ENCODE results near the gene SSH2. TPM values are rescaled to one million over a fixed set of nuclear protein-coding genes. Genes with fewer than 3 reads are reported as not detected.
"Not testable (repeated sequence)": the region's sequence is repeated elsewhere in the genome, so short reads cannot be mapped to it uniquely, and the experiment has no call there.

SSH2 gene
- total RNA-seq, 1 donor from 2014 or later, result 12.6 TPM

DNA sequence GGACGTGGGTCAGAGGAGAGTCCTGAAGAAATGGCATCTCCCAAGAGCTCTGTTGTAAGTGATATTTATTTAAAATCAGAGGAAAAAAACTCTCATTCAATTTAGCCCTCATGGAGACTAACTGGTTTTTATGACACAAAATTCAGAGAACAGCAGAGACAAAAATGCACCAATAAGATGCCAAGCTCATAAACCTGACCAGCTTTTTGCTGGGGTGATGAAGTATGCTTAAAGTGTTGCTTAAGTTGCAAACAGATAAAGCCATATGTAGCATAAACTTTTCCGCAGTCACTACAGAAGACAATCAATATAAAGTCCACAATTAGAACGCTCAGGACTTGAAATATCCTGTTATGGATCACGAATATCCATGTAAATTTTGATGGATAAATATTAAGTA, 183.4 kb downstream of the SSH2 start:
- no peak for DNase-seq (ENCODE audit: low read depth in 2 of 2)

DNA sequence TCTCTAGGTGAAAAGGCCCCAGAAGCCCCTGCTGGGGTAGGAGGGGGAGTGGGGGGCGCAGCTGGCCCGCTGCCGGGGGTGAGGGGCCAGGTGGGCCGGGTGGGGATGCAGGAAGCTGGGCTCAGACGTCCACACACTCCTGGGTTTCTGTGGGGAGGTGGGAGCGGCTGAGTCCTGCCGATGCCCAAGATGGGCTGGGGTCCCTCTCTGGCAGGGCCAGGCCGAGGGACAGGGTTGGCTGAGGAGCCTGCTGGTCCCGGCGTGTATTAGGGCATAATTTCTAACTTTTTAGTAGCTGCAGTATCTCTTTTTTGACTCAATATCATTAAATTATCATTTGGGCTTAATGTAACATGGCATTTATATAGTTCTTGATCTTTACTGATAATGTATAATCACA, 185.9 kb downstream of the SSH2 start:
- no peak for DNase-seq (ENCODE audit: low read depth in 2 of 2)

DNA sequence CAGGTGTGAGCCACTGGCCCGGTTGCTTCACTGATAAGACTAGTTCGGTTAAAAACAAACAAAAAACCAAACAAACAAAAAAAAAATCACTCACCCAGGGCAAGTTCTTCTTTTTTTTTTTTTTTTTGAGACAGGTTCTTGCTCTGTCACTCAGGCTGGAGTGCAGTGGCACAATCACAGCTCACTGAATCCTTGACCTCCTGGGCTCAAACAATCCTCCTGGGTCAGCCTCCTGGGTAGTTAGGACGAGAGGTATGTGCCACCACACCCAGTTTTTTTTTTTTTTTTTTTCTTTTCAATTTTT, 187.9 kb downstream of the SSH2 start:
- DNase-seq (ENCODE audit: low read depth in 2 of 2), result no peak

DNA sequence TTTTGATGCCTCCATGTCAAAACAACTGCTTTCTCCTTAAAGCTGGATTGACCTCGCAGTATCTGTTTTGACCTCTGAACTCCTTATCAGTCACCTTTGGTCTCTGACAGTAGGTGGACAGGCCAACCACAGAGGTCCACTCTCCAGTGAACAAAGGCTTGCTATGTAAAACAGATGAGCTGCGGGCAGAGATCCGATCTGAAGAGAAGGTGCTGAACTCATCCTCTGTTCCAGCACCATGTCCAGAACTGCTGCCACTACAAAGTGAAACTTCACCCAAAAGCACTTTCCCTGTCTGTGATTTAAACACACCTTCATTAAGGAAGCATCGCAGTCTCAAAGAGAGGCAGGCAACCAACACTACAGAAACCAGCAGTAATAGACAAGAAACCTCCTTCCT, 190.0 kb downstream of the SSH2 start:
- DNase-seq (ENCODE audit: low read depth in 2 of 2), result peak in 1 of 2 donors; percentile 22

DNA sequence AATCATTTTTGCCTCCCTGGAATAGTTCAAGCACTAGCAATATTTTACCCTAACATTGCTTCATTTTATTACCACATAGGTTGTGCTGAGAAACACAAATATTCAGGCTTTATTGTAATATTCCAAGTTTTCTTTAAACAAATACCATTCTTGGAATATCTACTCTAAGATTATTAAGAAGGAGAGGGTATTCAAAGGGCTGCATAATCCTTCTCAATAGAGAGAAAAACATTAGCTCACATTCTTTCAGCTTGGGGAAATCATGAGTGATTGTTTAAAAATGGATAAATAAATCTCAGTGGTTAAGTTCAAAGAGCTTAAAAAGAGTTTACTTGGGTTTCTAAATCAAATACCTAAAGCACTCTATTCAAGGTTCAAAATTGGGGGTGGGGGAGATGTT, 195.4 kb downstream of the SSH2 start:
- DNase-seq (ENCODE audit: low read depth in 2 of 2), result no peak

DNA sequence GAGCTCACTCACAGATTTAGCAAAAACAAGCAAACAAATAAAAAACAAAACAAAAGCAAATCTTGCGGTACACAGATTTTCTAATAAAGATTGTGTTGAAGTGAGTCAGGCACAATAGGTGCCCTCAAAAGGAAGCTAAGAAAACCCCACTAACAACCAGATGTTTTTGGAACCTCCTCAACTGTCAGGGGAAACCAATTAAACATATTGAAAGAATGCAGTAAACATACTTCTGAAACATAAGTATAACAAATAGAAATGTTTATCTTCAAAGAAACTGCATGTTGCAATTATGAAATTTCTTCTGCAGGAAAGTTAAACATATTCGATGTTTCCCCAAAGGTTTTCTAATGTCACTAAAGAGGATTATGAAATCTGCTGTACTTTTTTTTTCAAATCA, 196.9 kb downstream of the SSH2 start:
- DNase-seq (ENCODE audit: low read depth in 2 of 2), result no peak

DNA sequence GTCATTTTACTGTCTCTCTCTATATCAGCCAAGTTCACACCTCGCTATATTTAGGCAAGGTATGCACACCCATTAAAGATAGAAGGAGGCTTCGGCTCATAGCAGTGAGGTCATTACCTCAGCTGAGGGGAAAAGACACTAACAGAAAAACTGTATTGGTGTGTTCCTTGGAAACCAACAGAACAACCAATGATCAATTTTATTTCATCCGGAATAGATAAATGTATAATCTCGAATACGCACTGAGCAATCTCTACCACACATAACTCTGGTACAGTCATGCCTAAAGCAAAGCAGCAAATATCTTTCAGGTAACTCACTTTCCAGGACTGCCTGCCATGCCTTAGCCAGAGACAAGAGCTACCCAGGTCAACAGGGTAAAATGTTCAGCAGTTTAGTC, 197.4 kb downstream of the SSH2 start:
- DNase-seq (ENCODE audit: low read depth in 2 of 2), result no peak

DNA sequence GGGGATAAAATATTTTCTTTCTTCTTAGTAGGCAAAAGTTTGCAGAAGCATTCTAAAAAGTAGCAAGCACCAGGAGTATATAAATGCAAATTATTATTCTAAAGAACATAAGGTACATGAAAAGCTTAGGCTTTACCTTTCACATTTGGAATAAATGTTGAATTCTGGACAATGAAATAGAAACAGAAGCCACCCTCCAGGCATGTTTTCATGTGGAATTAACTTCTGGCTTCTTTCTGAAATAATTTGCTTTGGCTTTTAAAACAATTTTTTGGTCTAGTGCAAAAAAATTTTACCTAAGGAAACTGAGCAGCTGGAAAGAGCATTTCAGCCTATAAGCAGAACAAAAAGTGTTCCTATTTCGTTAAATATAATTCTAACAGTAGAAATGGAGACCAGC, 197.8 kb downstream of the SSH2 start:
- no peak for DNase-seq (ENCODE audit: low read depth in 2 of 2)

DNA sequence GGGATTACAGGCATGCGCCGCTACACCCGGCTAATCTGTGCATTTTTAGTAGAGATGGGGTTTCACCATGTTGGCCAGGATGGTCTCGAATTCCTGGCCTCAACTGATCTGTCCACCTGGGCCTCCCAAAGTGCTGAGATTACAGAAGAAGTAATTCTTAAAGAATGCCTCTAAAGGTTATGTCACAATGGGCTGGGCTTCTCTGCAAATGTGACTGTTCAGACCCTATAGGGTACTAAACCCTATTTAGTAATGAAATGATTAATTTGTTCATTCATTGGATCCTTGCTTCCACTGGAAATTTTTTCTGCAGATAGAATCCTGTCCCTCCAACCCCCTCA, 198.5 kb downstream of the SSH2 start:
- no peak for DNase-seq (ENCODE audit: low read depth in 2 of 2)

DNA sequence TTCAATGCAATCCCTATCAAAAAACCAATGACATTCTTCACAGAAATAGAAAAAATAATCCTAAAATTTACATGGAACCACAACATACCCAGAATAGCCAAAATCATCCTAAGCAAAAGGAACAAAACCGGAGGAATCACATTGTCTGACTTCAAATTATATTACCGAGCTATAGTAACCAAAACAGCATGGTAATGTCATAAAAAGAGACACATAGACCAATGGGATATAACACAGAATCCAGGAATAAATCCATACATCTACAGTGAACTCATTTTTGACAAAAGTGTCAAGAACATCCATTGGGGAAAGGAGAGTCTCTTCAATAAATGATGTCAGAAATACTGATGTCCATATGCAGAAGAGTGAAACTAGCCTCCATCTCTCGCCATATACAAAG, 201.5 kb downstream of the SSH2 start:
- no peak for DNase-seq (ENCODE audit: low read depth in 2 of 2)

DNA sequence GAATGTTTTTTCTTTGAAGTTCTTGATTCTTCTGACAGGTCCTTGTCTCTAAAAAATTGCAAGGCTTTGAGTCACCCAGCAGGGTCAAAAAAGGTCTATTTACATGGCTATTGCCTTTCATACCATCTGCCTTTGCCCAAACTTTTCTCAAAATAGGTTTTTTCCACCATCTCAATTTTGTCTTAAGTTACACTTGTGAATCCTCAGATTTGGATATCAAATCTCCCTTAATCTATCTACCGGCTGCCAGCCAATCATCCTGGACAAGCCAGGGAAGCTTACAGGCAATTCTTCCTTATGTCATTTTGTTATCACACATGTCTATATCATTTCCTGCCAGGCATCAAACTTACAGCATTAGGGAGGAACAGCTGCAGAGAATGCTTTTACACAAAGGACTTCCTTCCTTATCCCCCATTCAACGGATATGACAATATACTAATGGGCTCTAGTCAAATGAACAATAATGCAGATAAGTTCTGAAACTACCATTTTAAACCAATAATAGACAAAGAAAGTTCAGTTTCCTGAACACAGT, 203.2 kb downstream of the SSH2 start:
- DNase-seq (ENCODE audit: low read depth in 2 of 2), result peak; percentile 97

DNA sequence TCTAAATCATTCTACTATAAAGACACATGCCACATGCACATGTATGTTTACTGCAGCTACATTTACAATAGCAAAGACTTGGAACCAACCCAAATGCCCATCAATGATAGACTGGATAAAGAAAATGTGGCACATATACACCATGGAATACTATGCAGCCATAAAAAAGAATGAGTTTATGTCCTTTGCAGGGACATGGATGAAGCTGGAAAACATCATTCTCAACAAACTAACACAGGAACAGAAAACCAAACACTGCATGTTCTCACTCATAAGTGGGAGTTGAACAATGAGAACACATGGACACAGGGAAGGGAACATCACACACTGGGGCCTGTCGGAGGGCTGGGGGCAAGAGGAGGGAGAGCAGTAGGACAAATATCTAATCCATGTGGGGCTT, 204.6 kb downstream of the SSH2 start:
- DNase-seq (ENCODE audit: low read depth in 2 of 2), result not testable (repeated sequence)

DNA sequence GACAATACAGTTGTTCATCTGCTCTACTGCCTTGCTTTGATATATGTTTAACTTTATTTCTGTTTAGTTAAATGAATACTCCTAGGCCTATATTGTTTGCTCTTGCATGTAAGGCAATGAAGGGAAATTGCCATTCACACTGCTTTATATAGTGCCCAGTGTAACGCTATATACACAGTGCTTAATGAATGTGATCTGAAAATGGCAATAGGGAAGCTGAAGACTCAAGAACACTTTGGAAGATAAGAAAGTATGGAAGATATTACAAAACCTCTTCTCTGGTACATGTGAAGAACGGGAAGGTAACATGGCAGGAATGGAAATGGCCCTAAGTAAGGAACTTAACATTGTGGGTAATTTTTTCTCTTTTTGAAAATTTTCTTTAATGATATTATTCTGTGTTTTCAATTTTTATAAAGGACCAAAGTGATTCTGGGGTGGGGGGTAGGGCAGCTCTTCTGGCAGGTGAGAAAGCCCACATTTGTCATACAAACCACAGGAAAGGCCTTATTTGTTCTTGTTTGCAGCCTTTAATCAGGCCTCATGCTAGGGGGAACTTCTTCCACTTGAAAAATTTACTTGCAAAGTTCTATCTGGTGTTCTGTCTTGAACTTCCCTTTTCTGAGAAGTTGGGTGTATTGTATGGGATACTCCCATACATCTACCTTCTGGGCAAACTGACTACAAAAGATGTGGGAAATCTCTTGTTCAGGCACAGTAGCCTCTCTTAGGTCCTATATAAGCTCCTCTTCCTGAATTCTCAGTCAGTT, 206.6 kb downstream of the SSH2 start:
- no peak for DNase-seq (ENCODE audit: low read depth in 2 of 2)

DNA sequence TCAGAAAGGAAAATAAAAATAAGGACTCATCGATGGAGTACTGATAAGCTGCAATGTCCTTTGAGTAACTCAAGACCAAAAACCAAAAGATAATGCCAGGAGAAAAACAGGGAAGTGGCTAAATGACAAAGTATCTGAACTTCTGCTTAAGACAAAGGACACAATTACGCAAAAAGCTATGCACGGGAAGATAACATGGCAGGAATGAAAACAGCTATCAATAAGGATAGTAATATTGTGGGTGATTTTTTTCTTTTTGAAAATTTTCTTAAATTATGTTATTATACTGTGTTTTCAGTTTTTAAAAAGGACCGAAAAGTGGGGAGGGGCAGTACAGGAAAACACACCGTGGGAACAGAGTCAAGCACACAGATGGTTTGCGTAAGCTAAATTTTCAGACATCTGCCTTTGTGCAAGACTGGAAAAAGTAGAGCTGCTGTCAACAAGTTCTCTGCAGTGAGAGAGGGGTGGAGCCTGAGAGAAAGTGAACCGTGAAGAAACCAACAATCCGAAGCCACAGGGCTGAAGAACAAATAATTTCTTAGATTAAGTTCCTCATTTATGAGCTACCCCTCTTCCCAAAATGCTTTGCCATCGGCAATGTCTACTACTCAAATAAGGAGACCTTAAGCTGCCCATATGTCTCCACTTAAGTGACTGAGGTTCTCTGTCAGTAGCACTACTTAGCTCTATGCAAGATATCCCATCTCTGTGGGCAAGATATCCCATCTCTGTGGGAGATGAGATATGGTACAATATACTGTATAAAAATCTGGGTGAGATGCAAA, 207.4 kb downstream of the SSH2 start:
- peak in 1 of 2 donors; percentile 82 for DNase-seq (ENCODE audit: low read depth in 2 of 2)

DNA sequence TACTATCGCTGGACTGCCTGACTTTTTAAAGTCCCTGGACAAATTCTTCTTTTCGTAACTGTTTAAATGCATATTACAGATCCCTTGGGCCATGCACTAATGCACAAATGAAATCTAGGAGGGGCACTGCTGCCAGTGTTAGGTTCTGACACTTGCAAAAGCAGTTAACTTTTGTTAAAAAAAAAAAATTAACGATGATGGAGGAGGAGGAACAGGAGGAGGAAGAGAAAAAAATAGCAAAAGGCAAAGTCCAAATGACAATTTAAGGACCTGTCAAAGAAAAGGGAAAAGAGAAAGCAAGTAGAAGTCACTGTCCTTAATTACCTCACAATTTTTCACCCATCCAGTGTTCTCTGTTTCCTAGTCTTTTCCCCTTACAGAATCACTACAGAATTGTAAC, 209.5 kb downstream of the SSH2 start:
- DNase-seq (ENCODE audit: low read depth in 2 of 2), result no peak

DNA sequence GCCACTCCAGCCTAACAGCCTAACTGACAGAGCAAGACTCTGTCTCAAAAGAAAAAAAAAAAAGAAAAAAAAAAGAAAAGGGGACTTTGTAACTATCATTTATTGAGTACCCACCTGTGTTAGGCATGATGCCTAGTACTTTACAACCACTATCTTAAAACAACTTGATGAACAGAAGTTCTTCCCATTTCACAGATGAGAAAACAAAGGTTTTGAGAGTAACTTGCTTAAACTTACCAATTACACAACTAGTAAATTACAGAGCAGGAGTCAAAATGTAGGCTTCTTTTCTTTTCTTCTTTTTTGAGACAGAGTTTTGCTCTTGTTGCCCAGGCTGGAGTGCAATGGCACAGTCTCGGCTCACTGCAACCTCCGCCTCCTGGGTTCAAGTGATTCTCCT, 210.6 kb downstream of the SSH2 start:
- DNase-seq (ENCODE audit: low read depth in 2 of 2), result no peak

DNA sequence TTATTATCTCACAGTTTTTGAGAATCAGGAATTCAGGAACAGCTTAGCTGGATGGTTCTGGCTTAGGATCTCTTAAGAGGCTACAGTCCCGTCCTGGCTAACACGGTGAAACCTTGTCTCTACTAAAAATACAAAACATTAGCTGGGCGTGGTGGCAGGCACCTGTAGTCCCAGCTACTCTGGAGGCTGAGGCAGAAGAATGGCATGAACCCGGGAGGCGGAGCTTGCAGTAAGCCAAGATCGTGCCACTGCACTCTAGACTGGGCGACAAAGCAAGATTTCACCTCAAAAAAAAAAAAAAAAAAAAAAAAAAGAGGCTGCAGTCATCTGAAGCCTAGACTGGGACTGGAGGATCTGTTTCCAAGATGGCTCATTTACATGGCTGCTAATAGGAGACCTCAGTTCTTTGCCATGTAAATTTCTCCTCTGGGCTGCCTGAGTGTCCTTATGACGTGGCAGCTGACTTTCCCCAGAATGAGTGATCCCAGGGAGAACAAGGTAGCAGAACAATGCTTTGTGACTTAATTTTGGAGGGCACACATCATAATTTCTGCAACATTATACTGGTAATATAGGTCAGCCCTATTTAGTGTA, 211.5 kb downstream of the SSH2 start:
- no peak for DNase-seq (ENCODE audit: low read depth in 2 of 2)

DNA sequence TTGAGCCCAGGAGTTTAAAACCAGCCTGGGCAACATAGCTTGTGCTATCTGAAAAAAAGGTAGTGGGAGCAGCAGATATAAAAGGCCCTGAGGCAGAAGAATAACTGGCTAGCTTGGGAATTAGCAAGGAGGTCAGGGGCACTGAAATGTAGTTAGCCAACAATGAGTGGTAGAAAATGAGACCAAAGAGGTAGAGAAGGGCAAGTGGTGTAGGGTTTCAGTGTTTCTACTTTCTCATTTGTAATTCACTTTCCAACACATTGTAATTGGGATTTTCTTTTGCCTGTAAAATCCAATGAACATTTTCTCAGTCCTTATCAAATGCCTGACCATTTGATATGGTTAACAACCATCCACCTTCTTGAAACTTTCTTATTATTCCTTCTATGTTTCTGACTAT, 212.2 kb downstream of the SSH2 start:
- DNase-seq (ENCODE audit: low read depth in 2 of 2), result no peak

DNA sequence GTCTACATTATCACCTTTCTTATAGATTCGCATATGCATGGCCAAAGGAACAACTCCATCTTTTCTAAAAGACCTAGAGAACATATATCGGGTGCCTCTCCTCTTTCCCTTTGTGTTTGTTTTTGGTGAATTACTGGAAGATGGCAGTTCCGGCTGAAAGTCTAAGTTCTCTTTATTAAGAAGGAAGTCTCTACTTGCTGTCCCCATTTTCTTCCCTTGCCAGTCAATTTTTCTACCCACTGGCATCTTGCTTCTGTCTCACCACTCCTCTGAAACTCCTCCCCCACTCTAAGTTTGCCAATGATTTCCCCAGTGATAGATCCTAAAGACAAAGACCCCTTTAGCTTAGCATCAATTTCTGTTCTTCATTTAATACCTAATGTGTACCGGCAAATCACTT, 213.5 kb downstream of the SSH2 start:
- DNase-seq (ENCODE audit: low read depth in 2 of 2), result no peak

DNA sequence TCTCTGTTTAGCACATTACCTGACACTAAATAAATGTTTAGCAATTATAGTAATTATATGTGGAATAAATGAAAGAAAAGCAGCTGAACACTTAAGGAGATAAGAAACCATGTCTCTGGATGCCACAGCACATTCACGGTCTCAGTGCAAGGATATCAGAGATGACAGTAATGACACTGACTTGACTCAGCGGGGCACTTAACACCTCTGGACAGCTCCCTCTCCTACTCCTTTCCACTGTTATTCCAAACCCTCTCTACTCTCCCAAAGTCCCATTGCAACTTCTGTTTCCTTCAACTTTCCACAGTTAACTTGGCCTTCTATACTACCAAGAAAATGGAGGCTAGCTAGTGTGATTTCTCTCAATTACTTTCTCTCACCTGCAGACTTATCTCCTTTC, 214.3 kb downstream of the SSH2 start:
- no peak for DNase-seq (ENCODE audit: low read depth in 2 of 2)

DNA sequence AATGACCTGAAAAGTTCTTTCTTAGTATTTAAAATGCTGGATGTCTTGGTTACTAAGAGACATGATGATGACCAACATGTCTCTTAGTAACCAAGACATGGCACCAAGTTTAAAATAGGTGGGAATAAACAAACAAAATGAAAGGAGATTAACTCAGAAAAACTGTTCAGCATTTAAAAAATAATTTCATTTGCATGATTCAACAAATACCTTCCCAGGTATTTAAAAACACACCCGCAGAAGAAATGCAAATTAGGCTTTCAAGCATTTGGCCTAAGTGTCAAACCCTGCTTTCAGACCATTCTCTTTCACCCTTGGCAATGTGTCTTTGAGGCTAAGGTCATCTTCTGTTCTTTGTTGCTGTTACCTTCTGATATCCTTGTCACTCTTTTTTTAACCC, 215.9 kb downstream of the SSH2 start:
- DNase-seq (ENCODE audit: low read depth in 2 of 2), result no peak

DNA sequence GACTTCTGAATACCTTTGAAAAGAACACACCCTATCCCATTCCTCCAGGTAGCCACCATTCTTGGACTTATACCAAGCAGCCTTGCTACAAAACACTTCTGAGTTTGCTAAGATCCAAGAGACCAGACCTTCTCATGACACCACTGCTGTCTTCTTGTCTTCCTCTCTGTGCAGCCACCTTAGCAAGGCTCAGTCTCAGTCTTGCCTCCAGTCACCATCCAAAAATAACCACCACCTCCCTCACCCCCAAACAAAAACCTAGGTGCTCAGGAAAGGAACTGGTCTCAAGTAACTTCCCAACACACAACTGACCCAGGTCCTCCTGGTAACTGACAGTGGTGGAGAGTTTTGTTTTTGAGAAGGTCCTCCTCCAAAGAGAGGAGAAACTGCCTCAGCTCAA, 216.4 kb downstream of the SSH2 start:
- DNase-seq (ENCODE audit: low read depth in 2 of 2), result no peak

Data from dermis microvascular lymphatic vessel endothelial cell (primary cell).